NAMALWA (cell line): ENCODE results near the gene RTBDN.
A peak's percentile ranks its signal among the peaks of the same experiment; 100 is the strongest.

Experiments used
- DNase-seq: peaks from one replicate; pipeline ENCODE4 v3.0.0-alpha.2; 2015; ENCODE audit warnings: low spot score

Gene RTBDN

GRCh38 chr19:12834566-12834943 lies at the start of gene RTBDN:
Gene RTBDN, minus strand, starts transcription at chr19:12834579. Its CDS starts 4,600 bp downstream, at chr19:12829979.
- no peak for DNase-seq

- DNase-seq: no peak
Measured at GRCh38 chr19:12882589-12882988, 48.2 kb upstream of the RTBDN start.

GRCh38 chr19:12881172-12881808 lies 46.9 kb upstream of the RTBDN start, which contains the start of gene DNASE2:
Gene DNASE2, minus strand, starts transcription at chr19:12881449. Its CDS starts 74 bp downstream, at chr19:12881375.
- DNase-seq: peak; percentile 97

GRCh38 chr19:12880551-12881171 lies 46.3 kb upstream of the RTBDN start:
- DNase-seq: no peak

GRCh38 chr19:12875086-12875485 lies 40.7 kb upstream of the RTBDN start:
- no peak for DNase-seq

GRCh38 chr19:12873891-12874745 lies 39.7 kb upstream of the RTBDN start:
- DNase-seq: no peak

- DNase-seq: peak; percentile 99
Measured at GRCh38 chr19:12872941-12873890, 38.8 kb upstream of the RTBDN start.

- DNase-seq: peak; percentile 53
Measured at GRCh38 chr19:12872255-12872654, 37.9 kb upstream of the RTBDN start.

- DNase-seq: peak; percentile 33
Measured at GRCh38 chr19:12871681-12872080, 37.3 kb upstream of the RTBDN start.

GRCh38 chr19:12868540-12869112 lies 34.2 kb upstream of the RTBDN start:
- peak; percentile 57 for DNase-seq

GRCh38 chr19:12867120-12868099 lies 33.0 kb upstream of the RTBDN start:
- peak; percentile 39 for DNase-seq

GRCh38 chr19:12866416-12867119 lies 32.2 kb upstream of the RTBDN start:
- no peak for DNase-seq

- DNase-seq: no peak
Measured at GRCh38 chr19:12865746-12866415, 31.5 kb upstream of the RTBDN start.

- no peak for DNase-seq
Measured at GRCh38 chr19:12864721-12865715, 30.6 kb upstream of the RTBDN start.

- DNase-seq: no peak
Measured at GRCh38 chr19:12864143-12864542, 29.8 kb upstream of the RTBDN start.

- DNase-seq: no peak
Measured at GRCh38 chr19:12859546-12859945, 25.2 kb upstream of the RTBDN start.

GRCh38 chr19:12858041-12858928 lies 23.9 kb upstream of the RTBDN start:
- no peak for DNase-seq
